ENCODE results near the gene STK4. TPM values are rescaled to one million over a fixed set of nuclear protein-coding genes. Genes with fewer than 3 reads are reported as not detected.

STK4 gene
- total RNA-seq, 5 donors from 2014 or later (not counting 1 experiment from before 2014, with no cell fraction given), result 244 to 315 (median 271) TPM

DNA sequence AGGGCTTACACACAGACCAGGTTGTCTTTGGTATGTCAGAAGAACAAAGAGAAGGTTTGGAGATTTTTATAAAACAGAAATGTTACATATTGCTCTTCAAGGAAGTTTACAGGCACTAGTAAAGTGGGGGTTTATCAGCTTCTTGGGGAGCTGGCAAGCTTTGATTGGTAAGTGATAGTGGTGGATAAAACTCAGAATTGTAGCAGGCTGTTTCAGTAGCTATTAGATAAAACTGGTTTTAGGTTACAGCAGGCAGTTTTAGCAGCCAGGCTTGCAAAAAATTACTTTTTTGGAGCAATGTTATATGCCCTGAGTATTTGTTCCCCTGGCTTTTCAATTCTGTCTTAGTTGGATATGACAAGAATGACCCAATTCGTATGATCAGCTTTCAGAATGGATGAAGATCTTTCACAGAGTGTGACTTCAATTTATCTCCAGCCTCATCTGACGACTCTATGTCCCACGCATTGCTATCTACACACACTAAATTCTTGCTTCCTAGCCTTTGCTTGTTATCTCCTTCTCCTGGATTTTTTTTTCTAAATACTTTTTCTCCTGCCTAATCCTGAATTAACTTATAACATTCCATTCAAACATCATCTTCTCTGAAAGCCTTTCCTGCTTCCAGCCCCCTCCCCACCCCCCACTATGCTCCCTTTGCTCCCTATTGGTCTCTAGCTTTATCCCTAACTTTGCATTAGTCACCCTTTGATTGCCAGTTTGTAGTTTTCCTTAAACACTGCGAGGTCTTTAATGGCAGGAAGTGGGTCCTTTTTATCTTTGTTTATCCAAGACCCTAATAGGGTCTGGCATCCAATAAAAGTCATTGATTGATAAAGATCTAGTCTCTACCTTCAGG, 5.1 kb upstream of the STK4 start:
- peak overlapping the region; percentile 95 to 97 for H3K27ac Mint-ChIP-seq
- H3K4me3 ChIP-seq (ENCODE audit: control insufficient read depth in 1 of 2, extremely low read depth in 1 of 2, low read length in 1 of 2), result no peak overlapping the region
- H3K9me3 ChIP-seq, result no peaks in the 10 kb centered on the region
- peaks cover 15 to 30% of the 10 kb centered on the region in 2 experiments for H3K4me1 ChIP-seq (ENCODE audit: control insufficient read depth in 1 of 2, extremely low read depth in 1 of 2, insufficient read depth in 2 of 2, low read length in 2 of 2)
- ATAC-seq (replicated peaks in 1 of 4) (no peak), DNase-seq (no peak)
- peak overlapping the region in 2 of 3 donors; percentile 21 to 99 for H3K4me3 Mint-ChIP-seq
- POLR2A ChIA-PET, result interaction anchor here in 1 of 2 donors (0.6 kb wide), 2 partner anchors 17 to 20 kb away, joined by 7 to 8 read pairs; no protein-coding TSS in a partner anchor
- peaks cover 52 to 70% (median 67%) of the 10 kb centered on the region in 3 donors for H3K4me1 Mint-ChIP-seq
- no peaks in the 10 kb centered on the region for H3K9me3 Mint-ChIP-seq
- 100% methylated on average over 2 of the region's 4 CpGs for WGBS (ENCODE audit: insufficient coverage)
- peaks cover 11% of the 10 kb centered on the region for H3K36me3 Mint-ChIP-seq
- H3K36me3 ChIP-seq (ENCODE audit: control insufficient read depth in 2 of 2, extremely low read depth in 1 of 2, insufficient read depth in 1 of 2, low read length in 1 of 2), result peaks cover under 1% of the 10 kb centered on the region in 2 donors
- H3K27ac ChIP-seq (ENCODE audit: low read length), result peak overlapping the region; percentile 57
- H3K27me3 ChIP-seq (replicated peaks in 1 of 2; ENCODE audit: control insufficient read depth in 2 of 2, extremely low read depth in 1 of 2, insufficient read depth in 2 of 2, low read length in 1 of 2), result no peaks in the 10 kb centered on the region
- no peaks in the 10 kb centered on the region for H3K27me3 Mint-ChIP-seq
- CTCF ChIA-PET, result interaction anchor here (0.6 to 1.9 kb wide), 7 partner anchors 9 to 67 kb away, joined by 3 to 6 read pairs (median 5); partner anchors contain the start of gene PABPC1L (in 1 of the 2)

DNA sequence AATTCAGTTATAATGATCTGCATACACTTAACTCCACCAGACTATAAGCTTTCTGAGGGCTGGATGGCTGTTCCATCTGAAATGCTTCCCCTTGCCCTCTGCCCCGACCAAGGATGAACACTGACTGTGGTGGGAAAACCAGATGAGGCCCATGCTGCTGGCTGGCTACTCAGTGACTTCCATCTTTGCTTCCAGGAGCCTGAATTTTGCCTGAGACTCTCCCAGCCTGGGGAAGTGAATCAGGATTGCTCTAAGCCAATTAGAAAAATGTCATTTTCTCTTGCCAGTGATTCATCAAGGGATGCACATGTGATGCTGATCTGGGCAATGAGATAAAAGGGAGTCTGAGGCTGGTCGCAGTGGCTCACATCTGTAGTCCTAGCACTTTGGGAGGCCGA, 4.4 kb upstream of the STK4 start:
- Histone ChIP-seq H3K4me1 (ENCODE audit: control insufficient read depth in 1 of 2, extremely low read depth in 1 of 2, insufficient read depth in 2 of 2, low read length in 2 of 2) (peaks cover 15 to 30% of the 10 kb centered on the region in 2 experiments), H3K27me3 (replicated peaks in 1 of 2; ENCODE audit: control insufficient read depth in 2 of 2, extremely low read depth in 1 of 2, insufficient read depth in 2 of 2, low read length in 1 of 2) (no peaks in the 10 kb centered on the region), H3K36me3 (ENCODE audit: control insufficient read depth in 2 of 2, extremely low read depth in 1 of 2, insufficient read depth in 1 of 2, low read length in 1 of 2) (no peaks in the 10 kb centered on the region), H3K4me3 (ENCODE audit: control insufficient read depth in 1 of 2, extremely low read depth in 1 of 2, low read length in 1 of 2) (no peak overlapping the region), H3K27ac (ENCODE audit: low read length) (no peak overlapping the region), H3K9me3 (no peaks in the 10 kb centered on the region)
- no peaks in the 10 kb centered on the region for H3K9me3 Mint-ChIP-seq
- no peak for DNase-seq
- H3K4me3 Mint-ChIP-seq, result peak overlapping the region in 1 of 3 donors; percentile 99
- ATAC-seq (replicated peaks in 1 of 4), result no peak
- peaks cover 7% of the 10 kb centered on the region for H3K36me3 Mint-ChIP-seq
- WGBS (ENCODE audit: insufficient coverage), result 80% methylated on average over 1 of the region's 3 CpGs
- H3K4me1 Mint-ChIP-seq, result peaks cover 49 to 70% (median 62%) of the 10 kb centered on the region in 3 donors
- H3K27me3 Mint-ChIP-seq, result no peaks in the 10 kb centered on the region
- ChIA-PET POLR2A (interaction anchor here (0.5 to 0.6 kb wide), 2 partner anchors 20 kb away, joined by 5 to 7 read pairs; no protein-coding TSS in a partner anchor), CTCF (interaction anchor here in 1 of 2 donors (0.7 kb wide), 1 partner anchor 10 kb away, joined by 4 read pairs; no protein-coding TSS in a partner anchor)
- H3K27ac Mint-ChIP-seq, result no peak overlapping the region

DNA sequence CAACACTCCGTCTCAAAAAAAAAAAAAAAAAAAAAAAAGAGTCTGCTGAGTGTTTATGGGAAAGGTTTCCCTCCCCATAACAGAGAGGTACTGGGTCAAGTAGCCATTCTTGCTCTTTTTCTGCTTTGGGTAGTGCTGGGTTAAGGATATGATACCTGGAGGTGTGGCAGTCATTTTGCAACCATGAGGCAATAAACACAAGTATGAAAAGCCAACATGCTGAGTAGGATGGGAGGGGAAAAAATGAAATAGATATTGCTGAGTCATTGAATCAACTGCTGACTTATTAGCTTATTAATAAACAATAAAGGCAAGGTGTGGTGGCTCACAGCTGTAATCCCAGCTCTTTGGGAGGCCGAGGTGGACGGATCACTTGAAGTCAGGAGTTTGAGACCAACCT, 3.8 kb upstream of the STK4 start:
- Mint-ChIP-seq H3K9me3 (no peaks in the 10 kb centered on the region), H3K36me3 (peaks cover 9% of the 10 kb centered on the region), H3K4me1 (peaks cover 49 to 70% (median 62%) of the 10 kb centered on the region in 3 donors), H3K27me3 (no peaks in the 10 kb centered on the region), H3K4me3 (no peak overlapping the region), H3K27ac (no peak overlapping the region)
- Histone ChIP-seq H3K36me3 (ENCODE audit: control insufficient read depth in 2 of 2, extremely low read depth in 1 of 2, insufficient read depth in 1 of 2, low read length in 1 of 2) (no peaks in the 10 kb centered on the region), H3K4me1 (ENCODE audit: control insufficient read depth in 1 of 2, extremely low read depth in 1 of 2, insufficient read depth in 2 of 2, low read length in 2 of 2) (peaks cover 15 to 30% of the 10 kb centered on the region in 2 experiments), H3K4me3 (ENCODE audit: control insufficient read depth in 1 of 2, extremely low read depth in 1 of 2, low read length in 1 of 2) (no peak overlapping the region), H3K27me3 (replicated peaks in 1 of 2; ENCODE audit: control insufficient read depth in 2 of 2, extremely low read depth in 1 of 2, insufficient read depth in 2 of 2, low read length in 1 of 2) (no peaks in the 10 kb centered on the region), H3K9me3 (no peaks in the 10 kb centered on the region), H3K27ac (ENCODE audit: low read length) (no peak overlapping the region)
- POLR2A ChIA-PET, result interaction anchor here in 1 of 2 donors (0.6 kb wide), 1 partner anchor 914 kb away, joined by 5 read pairs; no protein-coding TSS in a partner anchor
- DNase-seq (no peak), ATAC-seq (replicated peaks in 1 of 4) (no peak)
- WGBS (ENCODE audit: insufficient coverage), result 100% methylated on average over 2 of the region's 3 CpGs
- CTCF ChIA-PET, result interaction anchor here (0.7 to 1.6 kb wide), 2 partner anchors 9 to 16 kb away, joined by 4 read pairs; no protein-coding TSS in a partner anchor

- Mint-ChIP-seq H3K27ac (peak overlapping the region; percentile 70 to 78), H3K9me3 (no peaks in the 10 kb centered on the region), H3K4me1 (peaks cover 40 to 64% (median 56%) of the 10 kb centered on the region in 3 donors), H3K36me3 (peaks cover 8% of the 10 kb centered on the region), H3K4me3 (no peak overlapping the region), H3K27me3 (no peaks in the 10 kb centered on the region)
- H3K27ac ChIP-seq (ENCODE audit: low read length), result no peak overlapping the region
- H3K9me3 ChIP-seq, result no peaks in the 10 kb centered on the region
- POLR2A ChIA-PET, result no interaction called here
- no peak overlapping the region for H3K4me3 ChIP-seq (ENCODE audit: control insufficient read depth in 1 of 2, extremely low read depth in 1 of 2, low read length in 1 of 2)
- H3K4me1 ChIP-seq (ENCODE audit: control insufficient read depth in 1 of 2, extremely low read depth in 1 of 2, insufficient read depth in 2 of 2, low read length in 2 of 2), result peaks cover 17 to 26% of the 10 kb centered on the region in 2 experiments
- ATAC-seq (replicated peaks in 1 of 4) (no peak), DNase-seq (no peak)
- no peaks in the 10 kb centered on the region for H3K36me3 ChIP-seq (ENCODE audit: control insufficient read depth in 2 of 2, extremely low read depth in 1 of 2, insufficient read depth in 1 of 2, low read length in 1 of 2)
- CTCF ChIA-PET, result interaction anchor here (0.5 to 1.6 kb wide), 5 partner anchors 15 to 54 kb away, joined by 3 to 4 read pairs (median 3); partner anchors contain the start of gene PABPC1L (in 1 of the 2)
- WGBS (ENCODE audit: insufficient coverage), result 100% methylated on average over 2 of the region's 4 CpGs
- H3K27me3 ChIP-seq (replicated peaks in 1 of 2; ENCODE audit: control insufficient read depth in 2 of 2, extremely low read depth in 1 of 2, insufficient read depth in 2 of 2, low read length in 1 of 2), result no peaks in the 10 kb centered on the region
These were observed 2.7 kb upstream of the STK4 start for GRCh38 chr20:44963325-44964215.

- peaks cover 9% of the 10 kb centered on the region for H3K36me3 Mint-ChIP-seq
- no peak for ATAC-seq (replicated peaks in 1 of 4)
- WGBS (ENCODE audit: insufficient coverage), result 45% methylated on average over 4 of the region's 5 CpGs
These were observed 672 bp upstream of the STK4 start for GRCh38 chr20:44965651-44966029.

More at GRCh38 chr20:44965651-44966029, 672 bp upstream of the STK4 start:
- Histone ChIP-seq H3K9me3 (no peaks in the 10 kb centered on the region), H3K4me3 (ENCODE audit: control insufficient read depth in 1 of 2, extremely low read depth in 1 of 2, low read length in 1 of 2) (peak overlapping the region in 1 of 2 donors; percentile 95), H3K27me3 (replicated peaks in 1 of 2; ENCODE audit: control insufficient read depth in 2 of 2, extremely low read depth in 1 of 2, insufficient read depth in 2 of 2, low read length in 1 of 2) (no peaks in the 10 kb centered on the region), H3K36me3 (ENCODE audit: control insufficient read depth in 2 of 2, extremely low read depth in 1 of 2, insufficient read depth in 1 of 2, low read length in 1 of 2) (no peaks in the 10 kb centered on the region), H3K27ac (ENCODE audit: low read length) (peak overlapping the region; percentile 95), H3K4me1 (ENCODE audit: control insufficient read depth in 1 of 2, extremely low read depth in 1 of 2, insufficient read depth in 2 of 2, low read length in 2 of 2) (peaks cover 13 to 17% of the 10 kb centered on the region in 2 experiments)
- Mint-ChIP-seq H3K27ac (peak overlapping the region; percentile 93 to 96), H3K9me3 (no peaks in the 10 kb centered on the region), H3K4me3 (peak overlapping the region; percentile 86 to 99 (median 98)), H3K4me1 (peaks cover 37 to 65% (median 58%) of the 10 kb centered on the region in 3 donors), H3K27me3 (no peaks in the 10 kb centered on the region)
- CTCF ChIA-PET, result interaction anchor here in 1 of 2 donors (1.5 kb wide), 1 partner anchor 12 kb away, joined by 3 read pairs; no protein-coding TSS in a partner anchor
- DNase-seq, result no peak
- POLR2A ChIA-PET, result interaction anchor here in 1 of 2 donors (1.0 to 1.1 kb wide), 2 partner anchors 12 to 33 kb away, joined by 3 to 6 read pairs; no protein-coding TSS in a partner anchor
